Effector memory CD8-positive, alpha-beta T cell (primary cell): Measurements from ENCODE around the gene CHN2.

Source experiments
- ATAC-seq: fragments of 150-1000 bp; cut with Tn5 transposase; replicated peaks from 2 replicates; pipeline ENCODE4 v1.10.0; 2021; ENCODE audit warnings: mild to moderate bottlenecking, moderate library complexity
- DNase-seq, 3 experiments: peaks; one replicate each; pipeline ENCODE4 v3.0.0; 2021
- H3K27ac Mint-ChIP-seq, 2 donors: one replicate each; pipeline ENCODE4 v1.8.0; 2022; ENCODE audit warnings: mild to moderate bottlenecking in 2 of 2, mixed read lengths in 2 of 2, moderate library complexity in 2 of 2
- H3K27me3 Mint-ChIP-seq, 2 donors: one replicate each; pipeline ENCODE4 v1.8.0; 2022; ENCODE audit warnings: mixed read lengths in 2 of 2
- H3K36me3 Mint-ChIP-seq: one replicate; pipeline ENCODE4 v1.8.0; 2022; ENCODE audit warnings: mild to moderate bottlenecking, moderate library complexity, mixed read lengths; ENCODE audit not compliant: insufficient read depth
- H3K4me1 Mint-ChIP-seq, 2 donors: one replicate each; pipeline ENCODE4 v1.8.0; 2022; ENCODE audit warnings: low read depth in 2 of 2, mixed read lengths in 2 of 2
- H3K4me3 Mint-ChIP-seq, 2 donors: one replicate each; pipeline ENCODE4 v1.8.0; 2022; ENCODE audit warnings: mild to moderate bottlenecking in 2 of 2, mixed read lengths in 2 of 2, moderate library complexity in 2 of 2
- H3K9me3 Mint-ChIP-seq, 2 donors: one replicate each; pipeline ENCODE4 v1.8.0; 2022; ENCODE audit warnings: mixed read lengths in 2 of 2

The CHN2 gene

GRCh38 chr7:29408841-29409243 lies 214.3 kb downstream of the CHN2 start:
- H3K4me3 Mint-ChIP-seq = no peak overlapping the region
- H3K4me1 Mint-ChIP-seq = no peaks in the 10 kb centered on the region
- no peaks in the 10 kb centered on the region for H3K27me3 Mint-ChIP-seq
- H3K27ac Mint-ChIP-seq = no peak overlapping the region
- H3K36me3 Mint-ChIP-seq = peaks cover 9% of the 10 kb centered on the region
- DNase-seq (peak; percentile 63 to 76 (median 68)), ATAC-seq (peak; percentile 68)
- no peaks in the 10 kb centered on the region for H3K9me3 Mint-ChIP-seq

- no peaks in the 10 kb centered on the region for H3K27me3 Mint-ChIP-seq
- H3K27ac Mint-ChIP-seq = no peak overlapping the region
- ATAC-seq (no peak), DNase-seq (no peak)
- H3K36me3 Mint-ChIP-seq = peaks cover 12% of the 10 kb centered on the region
- no peak overlapping the region for H3K4me3 Mint-ChIP-seq
- peaks cover 0 to 3% of the 10 kb centered on the region in 2 donors for H3K4me1 Mint-ChIP-seq
- no peaks in the 10 kb centered on the region for H3K9me3 Mint-ChIP-seq
These were observed 216.4 kb downstream of the CHN2 start for GRCh38 chr7:29410996-29411395.

GRCh38 chr7:29412912-29413311 lies 218.3 kb downstream of the CHN2 start:
- no peak for DNase-seq
- no peaks in the 10 kb centered on the region for H3K9me3 Mint-ChIP-seq
- H3K4me1 Mint-ChIP-seq = peaks cover 0 to 3% of the 10 kb centered on the region in 2 donors
- H3K36me3 Mint-ChIP-seq = peaks cover 15% of the 10 kb centered on the region
- no peak for ATAC-seq
- H3K4me3 Mint-ChIP-seq = no peak overlapping the region
- no peaks in the 10 kb centered on the region for H3K27me3 Mint-ChIP-seq
- no peak overlapping the region for H3K27ac Mint-ChIP-seq

DNA sequence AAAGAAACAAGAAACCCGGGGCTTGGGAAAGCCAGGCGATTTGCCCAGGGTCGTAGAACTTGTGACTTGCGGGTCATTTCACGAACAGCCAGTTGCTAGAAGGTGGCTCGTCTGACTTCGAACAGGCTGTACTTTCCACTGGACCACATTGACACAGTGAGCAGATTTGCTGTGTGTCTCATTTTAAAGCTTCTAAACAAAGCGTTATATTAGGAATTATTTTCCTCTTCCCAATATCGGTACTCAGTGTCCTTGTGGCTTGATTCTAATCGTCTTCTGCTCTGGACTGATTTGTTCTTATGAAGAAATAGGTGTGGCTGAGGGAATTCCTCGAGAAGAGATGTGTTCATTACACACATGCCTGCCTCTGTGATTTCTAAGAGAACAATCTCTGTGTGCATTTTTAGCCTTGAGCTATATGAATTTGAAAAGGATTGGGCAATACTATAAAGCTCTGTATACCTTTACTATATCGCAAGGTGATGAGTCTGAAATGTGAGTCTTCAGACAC lies 219.1 kb downstream of the CHN2 start:
- peaks cover 15% of the 10 kb centered on the region for H3K36me3 Mint-ChIP-seq
- no peaks in the 10 kb centered on the region for H3K9me3 Mint-ChIP-seq

GRCh38 chr7:29414216-29414615 lies 219.6 kb downstream of the CHN2 start:
- Mint-ChIP-seq H3K36me3 (peaks cover 15% of the 10 kb centered on the region), H3K27me3 (no peaks in the 10 kb centered on the region), H3K27ac (peak overlapping the region in 1 of 2 donors; percentile 26), H3K4me1 (peaks cover 0 to 3% of the 10 kb centered on the region in 2 donors), H3K9me3 (no peaks in the 10 kb centered on the region), H3K4me3 (no peak overlapping the region)
- ATAC-seq = no peak
- no peak for DNase-seq

More for the DNA sequence above, 219.1 kb downstream of the CHN2 start:
- no peak overlapping the region for H3K4me3 Mint-ChIP-seq
- no peak for ATAC-seq
- no peaks in the 10 kb centered on the region for H3K27me3 Mint-ChIP-seq
- no peak for DNase-seq
- peaks cover 0 to 3% of the 10 kb centered on the region in 2 donors for H3K4me1 Mint-ChIP-seq
- no peak overlapping the region for H3K27ac Mint-ChIP-seq

GRCh38 chr7:29415215-29415614 lies 220.6 kb downstream of the CHN2 start:
- DNase-seq (no peak), ATAC-seq (no peak)
- Mint-ChIP-seq H3K9me3 (no peaks in the 10 kb centered on the region), H3K4me3 (no peak overlapping the region), H3K27me3 (no peaks in the 10 kb centered on the region), H3K36me3 (peaks cover 11% of the 10 kb centered on the region), H3K4me1 (peaks cover 0 to 3% of the 10 kb centered on the region in 2 donors), H3K27ac (no peak overlapping the region)

DNA sequence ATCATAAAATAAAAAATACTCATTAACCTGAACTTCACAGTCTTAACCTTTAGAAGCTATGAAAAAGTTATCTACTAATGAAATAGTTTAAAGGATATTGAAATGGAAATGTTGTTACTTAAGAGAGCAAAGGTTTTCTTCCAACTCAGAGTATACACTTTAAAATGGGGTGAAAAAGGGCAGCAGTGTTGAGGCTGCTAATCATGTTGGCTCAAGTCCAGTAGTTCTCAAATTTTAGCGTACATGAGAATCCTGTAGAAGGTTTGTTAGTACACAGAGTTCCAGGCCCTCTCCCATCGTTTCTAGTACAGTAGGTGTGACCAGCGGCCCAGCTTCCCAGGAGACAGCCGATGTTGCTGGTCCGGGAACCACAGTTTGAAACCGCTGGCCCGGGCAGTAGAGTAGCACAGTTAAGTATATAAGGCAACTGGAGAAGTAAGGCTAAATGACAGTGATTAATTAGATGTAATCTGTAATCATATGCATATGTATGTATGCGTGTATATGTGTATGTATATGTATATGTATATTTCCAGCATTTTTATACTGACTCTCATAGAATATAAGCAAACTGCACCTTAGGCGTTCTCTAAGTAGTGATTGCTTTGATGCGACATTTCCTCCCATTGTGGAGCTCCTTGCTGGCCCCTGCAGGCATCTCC lies 221.8 kb downstream of the CHN2 start:
- Mint-ChIP-seq H3K27me3 (no peaks in the 10 kb centered on the region), H3K27ac (no peak overlapping the region), H3K4me3 (no peak overlapping the region), H3K4me1 (peaks cover 0 to 3% of the 10 kb centered on the region in 2 donors), H3K36me3 (peaks cover 8% of the 10 kb centered on the region), H3K9me3 (no peaks in the 10 kb centered on the region)
- DNase-seq (no peak), ATAC-seq (no peak)

DNA sequence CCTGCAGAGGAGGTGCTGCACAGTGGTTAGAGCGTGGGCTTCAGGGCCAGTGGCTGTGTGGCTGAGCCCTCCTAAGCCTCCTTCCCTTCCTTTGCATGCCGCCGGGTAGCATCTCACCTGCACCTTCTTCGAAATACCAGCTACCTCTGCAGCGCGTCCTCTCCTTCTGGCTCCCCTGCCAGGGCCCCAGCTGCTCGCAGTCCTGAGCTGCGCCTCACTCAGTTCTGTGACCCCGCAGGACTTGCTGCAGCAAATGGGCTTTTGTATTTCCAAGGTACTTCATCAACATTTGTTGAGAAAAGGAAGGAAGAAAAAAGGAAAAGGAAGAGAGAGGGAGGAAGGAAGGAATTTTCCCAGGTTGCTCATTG lies 222.3 kb downstream of the CHN2 start:
- DNase-seq (no peak), ATAC-seq (no peak)
- H3K9me3 Mint-ChIP-seq = no peaks in the 10 kb centered on the region
- H3K36me3 Mint-ChIP-seq = peaks cover 8% of the 10 kb centered on the region
- H3K27me3 Mint-ChIP-seq = no peaks in the 10 kb centered on the region
- H3K27ac Mint-ChIP-seq = no peak overlapping the region
- H3K4me1 Mint-ChIP-seq = peaks cover 0 to 3% of the 10 kb centered on the region in 2 donors
- H3K4me3 Mint-ChIP-seq = no peak overlapping the region

- no peaks in the 10 kb centered on the region for H3K27me3 Mint-ChIP-seq
- no peak for ATAC-seq
- H3K4me3 Mint-ChIP-seq = no peak overlapping the region
- no peak for DNase-seq
- no peaks in the 10 kb centered on the region for H3K9me3 Mint-ChIP-seq
- H3K36me3 Mint-ChIP-seq = peaks cover 5% of the 10 kb centered on the region
- H3K27ac Mint-ChIP-seq = no peak overlapping the region
- H3K4me1 Mint-ChIP-seq = peaks cover 0 to 3% of the 10 kb centered on the region in 2 donors
These were observed 223.5 kb downstream of the CHN2 start for GRCh38 chr7:29418056-29418455.

DNA sequence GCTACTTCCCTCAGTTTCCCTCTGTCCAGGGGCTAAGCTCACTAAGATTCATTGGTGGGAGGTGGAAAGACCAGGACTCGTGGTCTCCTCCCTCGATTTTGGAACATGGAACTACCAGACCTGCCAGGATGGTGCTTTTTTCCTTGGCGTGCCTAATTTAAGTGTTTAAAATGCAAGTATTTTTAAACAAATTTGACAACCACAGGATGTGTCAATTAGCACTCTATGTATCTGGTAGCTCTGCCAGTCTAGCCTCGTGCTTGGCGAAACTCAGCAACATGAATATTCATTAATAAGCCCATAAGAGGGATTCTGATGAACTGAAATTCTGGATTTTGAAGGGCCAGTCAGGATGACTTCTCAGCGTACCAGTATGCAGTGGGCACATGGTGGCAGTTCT lies 224.1 kb downstream of the CHN2 start:
- no peaks in the 10 kb centered on the region for H3K9me3 Mint-ChIP-seq

GRCh38 chr7:29420011-29420410 lies 225.4 kb downstream of the CHN2 start:
- peaks cover 5% of the 10 kb centered on the region for H3K36me3 Mint-ChIP-seq
- H3K4me3 Mint-ChIP-seq = no peak overlapping the region
- H3K27ac Mint-ChIP-seq = peak overlapping the region in 1 of 2 donors; percentile 20
- no peak for DNase-seq
- no peaks in the 10 kb centered on the region for H3K27me3 Mint-ChIP-seq
- H3K4me1 Mint-ChIP-seq = no peaks in the 10 kb centered on the region
- H3K9me3 Mint-ChIP-seq = no peaks in the 10 kb centered on the region
- ATAC-seq = no peak

More for the DNA sequence above, 224.1 kb downstream of the CHN2 start:
- ATAC-seq (no peak), DNase-seq (no peak)
- peaks cover 5% of the 10 kb centered on the region for H3K36me3 Mint-ChIP-seq
- H3K27me3 Mint-ChIP-seq = no peaks in the 10 kb centered on the region
- H3K27ac Mint-ChIP-seq = no peak overlapping the region
- H3K4me1 Mint-ChIP-seq = peaks cover 0 to 3% of the 10 kb centered on the region in 2 donors
- H3K4me3 Mint-ChIP-seq = no peak overlapping the region

GRCh38 chr7:29421010-29421956 lies 226.7 kb downstream of the CHN2 start:
- Mint-ChIP-seq H3K9me3 (no peaks in the 10 kb centered on the region), H3K36me3 (peaks cover 3% of the 10 kb centered on the region), H3K27ac (no peak overlapping the region), H3K4me1 (no peaks in the 10 kb centered on the region), H3K4me3 (no peak overlapping the region), H3K27me3 (no peaks in the 10 kb centered on the region)
- DNase-seq (no peak), ATAC-seq (no peak)

GRCh38 chr7:29422829-29423228 lies 228.3 kb downstream of the CHN2 start:
- no peak for DNase-seq
- no peaks in the 10 kb centered on the region for H3K9me3 Mint-ChIP-seq
- no peak overlapping the region for H3K27ac Mint-ChIP-seq
- no peaks in the 10 kb centered on the region for H3K36me3 Mint-ChIP-seq
- no peak for ATAC-seq
- no peaks in the 10 kb centered on the region for H3K27me3 Mint-ChIP-seq
- no peaks in the 10 kb centered on the region for H3K4me1 Mint-ChIP-seq
- H3K4me3 Mint-ChIP-seq = no peak overlapping the region
